B cell (primary cell): ENCODE data around the gene HBB.
"Not testable (repeated sequence)": the region's sequence is repeated elsewhere in the genome, so short reads cannot be mapped to it uniquely, and the experiment has no call there.

Source experiments
- CTCF ChIP-seq: fragments of 200-600 bp; IDR thresholded peaks from one replicate; pipeline ENCODE4 v1.8.0; 2022; ENCODE audit warnings: antibody characterized with exemption, mild to moderate bottlenecking
- EZH2 ChIP-seq: IDR thresholded peaks from 2 replicates; pipeline ENCODE4 v1.6.1; 2012; ENCODE audit warnings: borderline replicate concordance, low read depth, mild to moderate bottlenecking, moderate library complexity, low read length; ENCODE audit not compliant: insufficient read depth, poor library complexity, severe bottlenecking

- not testable (repeated sequence) for TF ChIP-seq CTCF, EZH2
These were observed 23.0 kb upstream of the HBB start, which contains the start of gene HBG1 for GRCh38 chr11:5249807-5250396.
